K562 (cell line): ENCODE measurements around the gene YBX2. TPM values are rescaled to one million over a fixed set of nuclear protein-coding genes. Genes with fewer than 3 reads are reported as not detected.

Experiments
- FOXJ3 ChIP-seq: sonication (generic); formaldehyde crosslinking; IDR thresholded peaks from 2 replicates; pipeline ENCODE4 v1.4.0; 2020; ENCODE audit warnings: mild to moderate bottlenecking, missing genetic modification reagents
- MAZ ChIP-seq, 2 experiments: fragments of 450-650 bp in 1 of 2; sonication (generic) in 1 of 2; formaldehyde crosslinking; IDR thresholded peaks in 1 of 2; conservative IDR thresholded peaks in 1 of 2; 2 replicates each; pipeline versions ENCODE4 v1.4.0 to v1.5.0; 2020; ENCODE audit warnings: mild to moderate bottlenecking in 1 of 2, missing genetic modification reagents in 1 of 2
- PCBP2 ChIP-seq: fragments of 200-400 bp; formaldehyde crosslinking; IDR thresholded peaks from 2 replicates; pipeline ENCODE4 v1.6.1; 2018; ENCODE audit warnings: low read length, low read depth, mild to moderate bottlenecking, moderate library complexity; ENCODE audit not compliant: poor library complexity, severe bottlenecking
- POLR3G ChIP-seq: IDR thresholded peaks from 2 replicates; pipeline ENCODE4 v1.6.1; 2011; ENCODE audit not compliant: insufficient read length, insufficient replicate concordance; ENCODE audit errors: extremely low read depth
- RB1 ChIP-seq: fragments of 450-650 bp; IDR thresholded peaks from 2 replicates; pipeline ENCODE4 v1.6.1; 2017; ENCODE audit warnings: low read depth, mild to moderate bottlenecking
- RBBP5 ChIP-seq: fragments of 200-600 bp; sonication (generic); IDR thresholded peaks from 2 replicates; pipeline ENCODE4 v1.6.1; 2012; ENCODE audit warnings: borderline replicate concordance, mild to moderate bottlenecking, low read length, control low read depth, inconsistent platforms; ENCODE audit not compliant: insufficient read depth, poor library complexity, severe bottlenecking
- SAP30 ChIP-seq: fragments of 200-600 bp; sonication (generic); IDR thresholded peaks from 2 replicates; pipeline ENCODE4 v1.6.1; 2012; ENCODE audit warnings: borderline replicate concordance, low read depth, mild to moderate bottlenecking, moderate library complexity, low read length, control low read depth, inconsistent platforms; ENCODE audit not compliant: insufficient read depth, poor library complexity, severe bottlenecking
- TAF1 ChIP-seq: IDR thresholded peaks from 2 replicates; pipeline ENCODE4 v1.6.1; 2011; ENCODE audit warnings: mild to moderate bottlenecking, low read length, moderate library complexity; ENCODE audit not compliant: insufficient read depth, control insufficient read depth, severe bottlenecking; ENCODE audit errors: extremely low read depth
- TAF9B ChIP-seq: fragments of 450-650 bp; IDR thresholded peaks from 2 replicates; pipeline ENCODE4 v1.6.1; 2018; ENCODE audit warnings: mild to moderate bottlenecking; ENCODE audit not compliant: partially characterized antibody
- polyA plus RNA-seq, 8 experiments: library from polyadenylated mRNA; depleted of rRNA in 4 of 8; stranded (reverse) in 5 of 8; unstranded in 3 of 8; fragments of >200 nt; fragmentation: Nextera tagmentation in 2 of 8; fragmentation: Illumina TruSeq in 1 of 8; extraction: Ambion mirVana in 2 of 8; extraction: Trizol in 1 of 8; gene quantifications; 2 replicates each; pipeline versions ENCODE4 v1.2.1 to v1.2.3, GENCODE V29; 2011 to 2014; ENCODE audit warnings: inconsistent platforms in 1 of 8, missing spikeins in 1 of 8
- total RNA-seq, 7 experiments: library from RNA; depleted of rRNA in 6 of 7; stranded (reverse); fragments of >200 nt in 6 of 7; fragmentation: Illumina TruSeq in 2 of 7; extraction: Trizol in 2 of 7; gene quantifications; 2 replicates each; pipeline versions ENCODE4 v1.2.1 to v1.2.3, GENCODE V29; 2011 to 2021; ENCODE audit warnings: low replicate concordance in 1 of 7
- TF ChIP-seq, protein P1 (sequence below): sonication (generic); formaldehyde crosslinking; IDR thresholded peaks from 2 replicates; pipeline ENCODE4 v1.8.1; 2023; ENCODE audit warnings: mild to moderate bottlenecking, missing genetic modification reagents
- TF ChIP-seq, protein P2 (sequence below), 2 experiments: fragments of 450-650 bp in 1 of 2; sonication (generic) in 1 of 2; formaldehyde crosslinking in 1 of 2; IDR thresholded peaks in 1 of 2; conservative IDR thresholded peaks in 1 of 2; 2 replicates each; pipeline versions ENCODE4 v1.6.1 to v1.8.1; 2016 to 2023; ENCODE audit warnings: mild to moderate bottlenecking in 2 of 2, moderate library complexity in 2 of 2, inconsistent platforms in 1 of 2, missing genetic modification reagents in 1 of 2
- TF ChIP-seq, protein P3 (sequence below): fragments of 250-450 bp; sonication (Bioruptor Pico); IDR thresholded peaks from 2 replicates; pipeline ENCODE4 v1.5.0; 2021; ENCODE audit warnings: mild to moderate bottlenecking, borderline replicate concordance
- TF ChIP-seq, protein P4 (sequence below): IDR thresholded peaks from 2 replicates; pipeline ENCODE4 v1.6.1; 2011; ENCODE audit warnings: borderline replicate concordance, low read depth, mild to moderate bottlenecking, moderate library complexity, low read length; ENCODE audit not compliant: insufficient read depth, poor library complexity, severe bottlenecking
- TF ChIP-seq, protein P5 (sequence below): sonication (generic); formaldehyde crosslinking; IDR thresholded peaks from 2 replicates; pipeline ENCODE4 v1.8.0; 2022; ENCODE audit warnings: mild to moderate bottlenecking, missing genetic modification reagents, borderline replicate concordance

Gene YBX2
- total and polyA plus RNA-seq, 9 of the 15 experiments (the other 6 are each of a cell fraction or from before 2014, with no cell fraction given): 0.03 to 0.59 (median 0.27) TPM; not detected in 6

DNA sequence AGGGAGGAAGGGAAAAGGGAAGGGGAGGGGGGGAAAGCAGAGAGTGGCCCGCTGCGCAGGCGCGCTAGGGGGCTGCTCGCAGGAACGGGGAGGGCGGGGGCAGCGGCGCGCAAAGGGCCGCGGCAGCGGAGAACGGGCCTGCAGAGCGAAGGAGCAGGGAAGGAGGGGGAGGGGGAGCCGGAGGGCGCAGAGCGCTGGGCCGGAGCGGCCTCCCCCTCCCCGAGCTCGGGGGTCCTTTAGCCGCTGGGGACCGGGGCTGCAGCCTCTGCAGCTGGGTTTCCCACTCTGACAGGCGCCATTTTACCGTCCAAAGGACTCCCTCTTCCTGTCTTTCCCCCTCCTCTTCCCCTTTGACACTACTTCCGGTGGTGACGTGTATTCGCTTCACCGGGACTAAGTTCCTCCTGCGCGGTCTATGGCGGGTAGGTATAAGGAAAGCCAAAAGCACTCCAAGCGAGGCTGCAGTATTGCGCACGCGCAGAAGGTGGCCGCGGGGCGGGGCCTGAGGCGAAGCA is 42.7 kb downstream of the YBX2 start, which contains the start of gene CTDNEP1 (continued):
- TF ChIP-seq, protein P1, sequence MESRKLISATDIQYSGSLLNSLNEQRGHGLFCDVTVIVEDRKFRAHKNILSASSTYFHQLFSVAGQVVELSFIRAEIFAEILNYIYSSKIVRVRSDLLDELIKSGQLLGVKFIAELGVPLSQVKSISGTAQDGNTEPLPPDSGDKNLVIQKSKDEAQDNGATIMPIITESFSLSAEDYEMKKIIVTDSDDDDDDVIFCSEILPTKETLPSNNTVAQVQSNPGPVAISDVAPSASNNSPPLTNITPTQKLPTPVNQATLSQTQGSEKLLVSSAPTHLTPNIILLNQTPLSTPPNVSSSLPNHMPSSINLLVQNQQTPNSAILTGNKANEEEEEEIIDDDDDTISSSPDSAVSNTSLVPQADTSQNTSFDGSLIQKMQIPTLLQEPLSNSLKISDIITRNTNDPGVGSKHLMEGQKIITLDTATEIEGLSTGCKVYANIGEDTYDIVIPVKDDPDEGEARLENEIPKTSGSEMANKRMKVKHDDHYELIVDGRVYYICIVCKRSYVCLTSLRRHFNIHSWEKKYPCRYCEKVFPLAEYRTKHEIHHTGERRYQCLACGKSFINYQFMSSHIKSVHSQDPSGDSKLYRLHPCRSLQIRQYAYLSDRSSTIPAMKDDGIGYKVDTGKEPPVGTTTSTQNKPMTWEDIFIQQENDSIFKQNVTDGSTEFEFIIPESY (CRISPR knock-in tag): no peak
- TF ChIP-seq RB1 (peak; percentile 9; the same call in 1 of the 2 replicates), SAP30 (peak; percentile 12), TAF9B (peak; percentile 37), MAZ (CRISPR knock-in tag; conservative IDR thresholded peaks at IDR 0.05 in 1 of 2, IDR thresholded peaks at IDR 0.05 in 1 of 2) (peak; percentile 52 to 81; a peak in 3 of 4 replicates), FOXJ3 (CRISPR knock-in tag) (no peak), PCBP2 (peak; percentile 87), TAF1 (peak; percentile 39), RBBP5 (peak; percentile 84), POLR3G (no peak)
- TF ChIP-seq, protein P2, sequence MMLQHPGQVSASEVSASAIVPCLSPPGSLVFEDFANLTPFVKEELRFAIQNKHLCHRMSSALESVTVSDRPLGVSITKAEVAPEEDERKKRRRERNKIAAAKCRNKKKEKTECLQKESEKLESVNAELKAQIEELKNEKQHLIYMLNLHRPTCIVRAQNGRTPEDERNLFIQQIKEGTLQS (IDR thresholded peaks at IDR 0.05): no peak
- TF ChIP-seq, protein P2 (CRISPR knock-in tag; conservative IDR thresholded peaks at IDR 0.05): no peak
- TF ChIP-seq, protein P3, sequence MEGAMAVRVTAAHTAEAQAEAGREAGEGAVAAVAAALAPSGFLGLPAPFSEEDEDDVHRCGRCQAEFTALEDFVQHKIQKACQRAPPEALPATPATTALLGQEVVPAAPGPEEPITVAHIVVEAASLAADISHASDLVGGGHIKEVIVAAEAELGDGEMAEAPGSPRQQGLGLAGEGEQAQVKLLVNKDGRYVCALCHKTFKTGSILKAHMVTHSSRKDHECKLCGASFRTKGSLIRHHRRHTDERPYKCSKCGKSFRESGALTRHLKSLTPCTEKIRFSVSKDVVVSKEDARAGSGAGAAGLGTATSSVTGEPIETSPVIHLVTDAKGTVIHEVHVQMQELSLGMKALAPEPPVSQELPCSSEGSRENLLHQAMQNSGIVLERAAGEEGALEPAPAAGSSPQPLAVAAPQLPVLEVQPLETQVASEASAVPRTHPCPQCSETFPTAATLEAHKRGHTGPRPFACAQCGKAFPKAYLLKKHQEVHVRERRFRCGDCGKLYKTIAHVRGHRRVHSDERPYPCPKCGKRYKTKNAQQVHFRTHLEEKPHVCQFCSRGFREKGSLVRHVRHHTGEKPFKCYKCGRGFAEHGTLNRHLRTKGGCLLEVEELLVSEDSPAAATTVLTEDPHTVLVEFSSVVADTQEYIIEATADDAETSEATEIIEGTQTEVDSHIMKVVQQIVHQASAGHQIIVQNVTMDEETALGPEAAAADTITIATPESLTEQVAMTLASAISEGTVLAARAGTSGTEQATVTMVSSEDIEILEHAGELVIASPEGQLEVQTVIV (CRISPR knock-in tag): no peak
- TF ChIP-seq, protein P4, sequence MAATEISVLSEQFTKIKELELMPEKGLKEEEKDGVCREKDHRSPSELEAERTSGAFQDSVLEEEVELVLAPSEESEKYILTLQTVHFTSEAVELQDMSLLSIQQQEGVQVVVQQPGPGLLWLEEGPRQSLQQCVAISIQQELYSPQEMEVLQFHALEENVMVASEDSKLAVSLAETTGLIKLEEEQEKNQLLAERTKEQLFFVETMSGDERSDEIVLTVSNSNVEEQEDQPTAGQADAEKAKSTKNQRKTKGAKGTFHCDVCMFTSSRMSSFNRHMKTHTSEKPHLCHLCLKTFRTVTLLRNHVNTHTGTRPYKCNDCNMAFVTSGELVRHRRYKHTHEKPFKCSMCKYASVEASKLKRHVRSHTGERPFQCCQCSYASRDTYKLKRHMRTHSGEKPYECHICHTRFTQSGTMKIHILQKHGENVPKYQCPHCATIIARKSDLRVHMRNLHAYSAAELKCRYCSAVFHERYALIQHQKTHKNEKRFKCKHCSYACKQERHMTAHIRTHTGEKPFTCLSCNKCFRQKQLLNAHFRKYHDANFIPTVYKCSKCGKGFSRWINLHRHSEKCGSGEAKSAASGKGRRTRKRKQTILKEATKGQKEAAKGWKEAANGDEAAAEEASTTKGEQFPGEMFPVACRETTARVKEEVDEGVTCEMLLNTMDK: no peak
- TF ChIP-seq, protein P5, sequence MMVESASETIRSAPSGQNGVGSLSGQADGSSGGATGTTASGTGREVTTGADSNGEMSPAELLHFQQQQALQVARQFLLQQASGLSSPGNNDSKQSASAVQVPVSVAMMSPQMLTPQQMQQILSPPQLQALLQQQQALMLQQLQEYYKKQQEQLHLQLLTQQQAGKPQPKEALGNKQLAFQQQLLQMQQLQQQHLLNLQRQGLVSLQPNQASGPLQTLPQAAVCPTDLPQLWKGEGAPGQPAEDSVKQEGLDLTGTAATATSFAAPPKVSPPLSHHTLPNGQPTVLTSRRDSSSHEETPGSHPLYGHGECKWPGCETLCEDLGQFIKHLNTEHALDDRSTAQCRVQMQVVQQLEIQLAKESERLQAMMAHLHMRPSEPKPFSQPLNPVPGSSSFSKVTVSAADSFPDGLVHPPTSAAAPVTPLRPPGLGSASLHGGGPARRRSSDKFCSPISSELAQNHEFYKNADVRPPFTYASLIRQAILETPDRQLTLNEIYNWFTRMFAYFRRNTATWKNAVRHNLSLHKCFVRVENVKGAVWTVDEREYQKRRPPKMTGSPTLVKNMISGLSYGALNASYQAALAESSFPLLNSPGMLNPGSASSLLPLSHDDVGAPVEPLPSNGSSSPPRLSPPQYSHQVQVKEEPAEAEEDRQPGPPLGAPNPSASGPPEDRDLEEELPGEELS: no peak
